Lung microvascular endothelial cell (primary cell): ENCODE data around the gene OSTC. TPM values are rescaled to one million over a fixed set of nuclear protein-coding genes. Genes with fewer than 3 reads are reported as not detected.

ENCODE experiments used
- DNase-seq, 2 donors: peaks; one replicate each; pipeline versions ENCODE4 v3.0.0 to v3.0.0-alpha.2; 2010; ENCODE audit warnings: low read depth in 2 of 2
- total RNA-seq: library from RNA; depleted of rRNA; stranded (reverse); fragments of >200 nt; gene quantifications from 2 replicates; pipeline ENCODE4 v1.2.1, GENCODE V29; 2014

Gene OSTC
- total RNA-seq, 1 donor from 2014 or later = 190 TPM

DNA sequence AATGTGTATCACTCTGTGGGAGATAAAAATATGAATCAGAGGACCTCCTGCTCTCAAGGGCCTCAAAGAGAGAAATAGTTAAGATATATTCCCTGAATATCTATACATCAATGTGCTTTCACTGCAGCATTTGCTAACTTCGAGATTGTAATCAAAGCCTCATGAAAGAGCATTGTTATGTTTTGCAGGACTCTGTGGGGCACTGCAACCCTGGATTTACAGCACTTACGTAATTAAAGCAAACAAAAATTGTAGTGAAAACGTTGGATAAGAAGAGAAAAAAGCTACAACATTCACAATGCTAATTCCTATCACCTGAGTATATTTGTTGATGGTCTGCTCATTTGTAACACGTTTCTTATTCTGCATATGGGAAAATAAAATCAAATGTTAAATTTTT is 64.5 kb downstream of the OSTC start:
- no peak for DNase-seq

DNA sequence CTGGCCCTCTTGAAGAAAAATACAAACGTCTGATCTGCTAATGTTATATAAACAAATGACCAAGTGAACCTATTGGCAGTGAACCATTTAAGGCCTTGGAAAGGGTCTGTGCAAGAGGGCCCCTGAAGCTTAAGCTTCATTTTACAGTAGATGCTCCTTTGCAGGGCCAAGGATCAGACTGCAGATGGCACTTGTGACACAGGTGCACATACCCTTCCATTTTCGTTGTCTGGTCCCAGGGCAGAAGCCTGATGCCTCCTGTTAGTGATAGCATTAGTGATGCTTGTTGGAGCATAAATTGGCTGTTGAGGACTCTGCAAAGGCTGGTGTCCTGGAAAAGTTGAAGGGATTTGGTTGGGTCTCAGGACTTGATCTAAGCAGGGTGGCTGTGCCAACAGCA is 65.9 kb downstream of the OSTC start:
- no peak for DNase-seq

DNA sequence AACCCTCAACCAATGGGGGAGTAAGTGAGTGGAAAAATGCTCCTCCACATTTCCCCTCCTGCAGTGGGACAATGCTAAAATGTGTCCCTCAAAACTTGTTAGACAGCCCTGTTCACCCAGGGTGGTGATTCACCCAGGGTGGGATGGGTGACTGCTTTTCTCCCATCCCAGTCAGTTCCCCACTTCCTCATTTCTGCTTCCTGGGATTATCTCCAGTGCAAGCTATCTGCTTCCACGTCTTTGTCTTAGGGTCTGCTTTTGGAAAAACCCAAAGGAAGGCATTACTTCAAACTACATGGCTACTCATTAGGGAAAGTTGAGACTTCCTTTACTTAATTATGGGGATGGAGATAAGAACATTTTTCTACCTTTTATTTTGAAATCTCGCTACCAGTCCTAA is 67.0 kb downstream of the OSTC start:
- no peak for DNase-seq

Other genes starting within 250 kb of the OSTC start
- gene RPL34, start 30.0 kb upstream of the OSTC start, total RNA-seq = 841 and 951 TPM in 2 replicates
- not detected in 2 replicates for gene ETNPPL, start 112.5 kb downstream of the OSTC start, total RNA-seq